GM18507 (cell line): ENCODE measurements around the gene KRTAP10-10.
"Not testable (repeated sequence)": the region's sequence is repeated elsewhere in the genome, so short reads cannot be mapped to it uniquely, and the experiment has no call there.

Experiments
- DNase-seq: peaks from one replicate; pipeline ENCODE4 v3.0.0; 2011; ENCODE audit warnings: low read depth; ENCODE audit not compliant: insufficient read length; ENCODE audit errors: extremely low spot score
- FAIRE-seq: peaks from 2 replicates; lab custom pipeline; 2011; peaks lifted over from hg19 to GRCh38; lab: Jason Lieb, UNC

KRTAP10-10 gene

DNA sequence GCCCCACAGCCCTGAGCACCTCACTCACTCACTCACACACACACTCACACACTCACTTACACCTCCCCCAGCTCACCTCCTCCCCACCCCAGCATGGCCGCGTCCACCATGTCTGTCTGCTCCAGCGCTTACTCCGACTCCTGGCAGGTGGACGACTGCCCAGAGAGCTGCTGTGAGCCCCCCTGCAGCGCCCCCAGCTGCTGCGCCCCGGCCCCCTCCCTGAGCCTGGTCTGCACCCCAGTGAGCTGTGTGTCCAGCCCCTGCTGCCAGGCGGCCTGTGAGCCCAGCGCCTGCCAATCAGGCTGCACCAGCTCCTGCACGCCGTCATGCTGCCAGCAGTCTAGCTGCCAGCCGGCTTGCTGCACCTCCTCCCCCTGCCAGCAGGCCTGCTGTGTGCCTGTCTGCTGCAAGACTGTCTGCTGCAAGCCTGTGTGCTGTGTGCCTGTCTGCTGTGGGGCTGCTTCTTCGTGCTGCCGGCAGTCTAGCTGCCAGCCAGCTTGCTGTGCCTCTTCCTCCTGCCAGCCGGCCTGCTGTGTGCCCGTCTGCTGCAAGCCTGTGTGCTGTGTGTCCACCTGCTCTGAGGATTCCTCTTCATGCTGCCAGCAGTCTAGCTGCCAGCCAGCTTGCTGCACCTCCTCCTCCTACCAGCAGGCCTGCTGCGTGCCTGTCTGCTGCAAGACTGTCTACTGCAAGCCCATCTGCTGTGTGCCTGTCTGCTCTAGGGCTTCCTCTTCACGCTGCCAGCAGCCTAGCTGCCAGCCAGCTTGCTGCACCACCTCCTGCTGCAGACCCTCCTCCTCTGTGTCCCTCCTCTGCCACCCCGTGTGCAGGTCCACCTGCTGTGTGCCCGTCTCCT is 9.4 kb downstream of the KRTAP10-10 start, which contains the start of gene KRTAP10-11:
KRTAP10-11 (plus strand) TSS at position 49 of the 856 bp plus-strand sequence; CDS start at position 94, 45 bp downstream.
- FAIRE-seq, DNase-seq: not testable (repeated sequence)

DNA sequence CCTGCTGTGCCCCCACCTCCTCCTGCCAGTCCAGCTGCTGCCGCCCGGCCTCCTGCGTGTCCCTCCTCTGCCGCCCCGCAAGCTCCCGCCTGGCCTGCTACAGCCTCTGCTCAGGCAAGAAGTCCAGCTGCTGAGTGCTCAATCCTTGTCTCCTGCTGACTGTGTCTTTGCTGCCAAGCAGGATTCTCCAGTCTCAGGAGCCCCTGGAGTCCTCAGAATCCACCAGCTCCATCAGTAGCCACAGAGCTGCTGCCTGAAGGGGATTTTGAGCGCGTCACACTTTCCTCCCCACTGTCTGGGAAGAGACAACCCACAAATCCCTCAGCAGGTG is 10.0 kb downstream of the KRTAP10-10 start:
- FAIRE-seq (no peak), DNase-seq (no peak)

GRCh38 chr21:44648557-44649311 is 11.6 kb downstream of the KRTAP10-10 start:
- DNase-seq (no peak), FAIRE-seq (no peak)

GRCh38 chr21:44649521-44650100 is 12.5 kb downstream of the KRTAP10-10 start:
- DNase-seq (no peak), FAIRE-seq (no peak)

- no peak for FAIRE-seq
- no peak for DNase-seq
These were observed 13.3 kb downstream of the KRTAP10-10 start for GRCh38 chr21:44650265-44650972.

GRCh38 chr21:44650973-44651675 is 14.0 kb downstream of the KRTAP10-10 start:
- FAIRE-seq (no peak), DNase-seq (no peak)

DNA sequence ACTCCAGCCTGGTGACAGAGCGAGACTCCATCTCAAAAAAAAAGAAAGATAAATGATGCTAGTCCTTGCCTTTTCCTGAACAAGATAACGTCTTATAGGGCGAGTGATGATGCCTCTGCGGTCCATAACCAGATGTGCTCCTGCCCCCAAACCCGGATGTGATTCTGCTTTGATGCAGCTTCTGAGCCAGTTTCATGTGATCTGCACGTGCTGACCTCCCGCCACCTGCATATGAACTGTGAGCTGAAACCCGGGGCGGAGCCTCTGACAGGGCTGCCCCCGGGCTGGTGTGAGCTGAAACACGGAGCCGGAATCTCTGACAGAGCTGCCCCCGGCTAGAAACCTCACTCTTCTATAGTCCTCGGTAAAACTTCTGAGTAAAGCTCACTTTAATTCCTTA is 16.0 kb downstream of the KRTAP10-10 start:
- FAIRE-seq: no peak
- DNase-seq: no peak

GRCh38 chr21:44653656-44654575 is 16.8 kb downstream of the KRTAP10-10 start:
- no peak for DNase-seq
- no peak for FAIRE-seq

GRCh38 chr21:44654576-44655175 is 17.5 kb downstream of the KRTAP10-10 start, which contains the start of gene KRTAP12-4:
KRTAP12-4 (minus strand) TSS chr21:44654659; CDS start chr21:44654614, 45 bp downstream.
- DNase-seq (no peak), FAIRE-seq (no peak)

DNA sequence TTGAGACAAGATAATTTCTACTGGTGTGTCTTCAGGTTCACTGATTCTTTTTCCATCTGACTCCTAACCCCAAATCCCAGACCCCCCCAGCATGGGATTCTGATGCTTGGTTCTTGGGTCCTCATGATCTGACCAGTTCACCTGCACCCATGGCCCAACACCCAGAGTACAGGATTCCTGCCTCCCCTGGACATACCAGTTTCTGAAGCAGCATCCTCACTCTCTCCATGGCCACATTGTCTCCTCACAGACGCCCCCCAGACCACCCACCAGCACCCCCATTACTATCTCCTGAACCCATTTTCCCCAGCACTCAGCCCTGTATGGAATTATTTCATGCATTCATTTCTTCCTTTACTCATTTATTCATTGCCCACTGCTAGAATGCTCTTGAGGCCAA is 19.7 kb downstream of the KRTAP10-10 start:
- FAIRE-seq (no peak), DNase-seq (no peak)

DNA sequence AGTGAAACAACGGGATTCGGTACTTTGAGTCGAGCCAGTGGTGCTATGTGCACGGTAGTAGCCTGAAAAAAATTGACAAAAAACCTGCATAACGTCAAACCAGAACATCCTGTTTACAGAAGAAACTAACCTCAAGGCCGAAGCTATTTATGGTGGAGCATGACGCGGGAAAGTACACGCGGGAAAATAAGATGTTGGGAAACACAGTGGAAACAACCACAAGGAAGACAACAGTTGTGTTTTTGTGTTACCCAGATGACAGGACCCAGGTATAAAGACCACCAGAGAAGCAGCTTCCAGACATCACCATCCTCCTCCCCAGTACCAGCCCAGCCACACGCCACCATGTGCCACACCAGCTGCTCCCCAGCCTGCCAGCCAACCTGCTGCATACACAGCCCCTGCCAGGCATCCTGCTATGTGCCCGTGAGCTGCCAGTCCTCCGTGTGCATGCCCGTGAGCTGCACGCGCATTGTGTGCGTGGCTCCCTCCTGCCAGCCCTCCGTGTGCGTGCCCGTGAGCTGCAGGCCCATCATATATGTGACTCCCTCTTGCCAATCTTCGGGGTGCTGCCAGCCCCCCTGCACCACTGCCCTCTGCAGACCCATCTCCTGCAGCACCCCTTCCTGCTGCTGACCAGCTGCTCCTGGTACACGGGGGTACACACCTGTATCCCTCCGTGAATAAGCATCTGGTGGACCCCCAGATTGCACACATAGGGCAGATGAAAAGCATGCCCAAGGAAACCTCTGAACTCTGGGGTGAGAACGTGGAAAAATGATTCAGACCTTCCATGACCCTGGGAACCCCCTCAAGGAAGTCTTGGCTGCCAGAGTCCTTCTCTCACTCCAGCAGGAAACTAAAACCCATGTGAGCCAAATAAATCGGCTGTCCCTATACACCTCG is 20.7 kb downstream of the KRTAP10-10 start, which contains the start of gene KRTAP12-3:
KRTAP12-3 (plus strand) TSS at position 298 of the 906 bp plus-strand sequence; CDS start at position 346, 48 bp downstream.
- FAIRE-seq: no peak
- DNase-seq: no peak

DNA sequence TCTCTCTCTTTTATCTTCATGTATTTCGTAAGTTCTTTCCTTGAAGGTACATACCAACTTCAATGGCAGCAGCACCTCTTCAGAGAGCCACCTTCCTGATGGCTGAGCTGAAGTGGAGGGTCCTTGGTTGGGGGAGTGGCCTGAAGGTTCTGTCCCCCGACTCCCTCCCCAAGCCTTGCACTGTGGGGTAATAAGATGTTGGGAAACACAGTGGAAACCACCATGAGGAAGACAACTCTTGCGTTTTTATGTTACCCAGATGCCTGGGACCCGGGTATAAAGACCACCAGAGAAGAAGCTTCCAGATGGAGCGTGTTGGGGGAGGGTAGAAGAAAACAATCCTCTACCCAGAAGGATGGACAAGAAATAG is 21.4 kb downstream of the KRTAP10-10 start:
- DNase-seq: no peak
- FAIRE-seq: no peak

DNA sequence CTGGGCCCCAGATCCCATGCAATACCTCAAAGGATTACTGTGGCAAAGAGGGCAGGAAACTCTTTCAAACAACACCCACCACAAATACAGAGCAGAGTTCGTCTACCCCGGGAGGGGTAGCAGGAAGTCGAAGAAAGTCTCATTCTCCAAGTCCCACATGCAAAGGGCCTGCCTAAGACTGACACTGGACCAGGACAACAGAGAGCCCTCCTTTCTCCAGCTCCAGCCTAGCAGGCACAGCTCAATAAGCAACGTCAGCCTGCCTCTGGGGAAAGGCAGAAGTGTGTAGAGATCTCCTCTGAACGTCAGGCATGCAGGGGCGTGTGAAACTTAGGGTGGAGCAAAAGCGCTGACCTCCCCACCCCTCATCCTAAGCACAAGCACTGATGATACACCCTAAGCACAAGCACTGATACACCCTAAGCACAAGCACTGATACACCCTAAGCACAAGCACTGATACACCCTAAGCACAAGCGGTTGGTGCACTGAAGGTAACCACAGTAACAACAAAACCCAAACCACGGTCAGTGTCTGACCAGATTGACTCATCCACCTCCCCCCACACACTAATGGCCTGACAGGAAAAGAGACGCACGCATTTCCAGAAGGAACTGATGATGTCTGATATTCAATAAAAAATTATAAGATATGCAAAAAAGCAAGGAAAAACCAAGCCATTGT is 21.9 kb downstream of the KRTAP10-10 start:
- DNase-seq: no peak
- no peak for FAIRE-seq

GRCh38 chr21:44661567-44661966 is 24.4 kb downstream of the KRTAP10-10 start:
- not testable (repeated sequence) for FAIRE-seq

GRCh38 chr21:44664691-44665090 is 27.5 kb downstream of the KRTAP10-10 start:
- DNase-seq (no peak), FAIRE-seq (no peak)

More at GRCh38 chr21:44661567-44661966, 24.4 kb downstream of the KRTAP10-10 start:
- DNase-seq: not testable (repeated sequence)
